Right ventricle myocardium inferior (tissue), 1 donor: ENCODE results near the gene PLCE1. TPM values are rescaled to one million over a fixed set of nuclear protein-coding genes. Genes with fewer than 3 reads are reported as not detected.

Experiments used
- total RNA-seq: library from RNA; stranded (reverse); fragmentation: NEBNext Ultra II Directional; extraction: Animal tissue kit (Norgen Biotek cat#: 25700); gene quantifications from one replicate; pipeline ENCODE4 v1.2.1, GENCODE V29; 2021
- donor health status: DM: no; HTN: yes; CAD: no; lungs with severe emphysema.

PLCE1 gene
- total RNA-seq, 1 donor from 2014 or later, result 4.2 TPM

Other genes with a start within 250 kb of the PLCE1 start
- not detected for gene LGI1, start 236.0 kb upstream of the PLCE1 start, total RNA-seq
- gene SLC35G1, start 100.0 kb upstream of the PLCE1 start, total RNA-seq, result 1.8 TPM